ENCODE results near the gene EIF4E1B.
A peak's percentile ranks its signal among the peaks of the same experiment; 100 is the strongest.

EIF4E1B gene

DNA sequence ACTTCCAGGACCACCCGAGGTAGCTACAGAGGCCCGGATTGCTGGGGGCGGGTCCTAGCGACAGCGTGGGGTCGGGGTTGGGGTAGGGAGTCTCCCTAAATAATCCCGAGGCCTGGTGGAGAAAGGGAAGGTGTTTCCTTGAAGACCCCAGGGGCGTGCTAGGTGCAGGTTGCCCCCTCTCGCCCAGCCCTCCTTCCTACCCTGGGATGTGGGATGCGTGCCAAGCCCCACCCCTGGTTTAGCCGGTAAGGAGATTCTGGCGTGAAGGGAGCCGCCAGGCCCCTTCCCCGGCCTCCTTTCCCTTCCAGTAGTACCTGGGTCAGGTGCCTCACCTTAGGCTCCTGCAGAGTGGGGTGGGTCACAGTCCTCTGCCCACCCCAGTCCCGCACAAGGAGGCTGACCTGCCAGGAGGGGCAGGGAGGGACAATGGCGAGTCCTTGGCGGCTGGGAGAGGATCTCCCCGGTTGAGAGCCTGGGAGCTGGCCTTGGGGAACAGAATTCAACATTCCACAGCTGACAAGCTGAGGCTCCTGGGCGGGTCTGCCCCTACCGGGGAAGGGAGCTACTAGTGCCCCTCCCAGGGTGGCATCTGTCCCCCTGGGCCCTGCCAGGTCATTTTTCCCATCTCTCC is 17.5 kb downstream of the EIF4E1B start:
- no peak for DNase-seq

DNA sequence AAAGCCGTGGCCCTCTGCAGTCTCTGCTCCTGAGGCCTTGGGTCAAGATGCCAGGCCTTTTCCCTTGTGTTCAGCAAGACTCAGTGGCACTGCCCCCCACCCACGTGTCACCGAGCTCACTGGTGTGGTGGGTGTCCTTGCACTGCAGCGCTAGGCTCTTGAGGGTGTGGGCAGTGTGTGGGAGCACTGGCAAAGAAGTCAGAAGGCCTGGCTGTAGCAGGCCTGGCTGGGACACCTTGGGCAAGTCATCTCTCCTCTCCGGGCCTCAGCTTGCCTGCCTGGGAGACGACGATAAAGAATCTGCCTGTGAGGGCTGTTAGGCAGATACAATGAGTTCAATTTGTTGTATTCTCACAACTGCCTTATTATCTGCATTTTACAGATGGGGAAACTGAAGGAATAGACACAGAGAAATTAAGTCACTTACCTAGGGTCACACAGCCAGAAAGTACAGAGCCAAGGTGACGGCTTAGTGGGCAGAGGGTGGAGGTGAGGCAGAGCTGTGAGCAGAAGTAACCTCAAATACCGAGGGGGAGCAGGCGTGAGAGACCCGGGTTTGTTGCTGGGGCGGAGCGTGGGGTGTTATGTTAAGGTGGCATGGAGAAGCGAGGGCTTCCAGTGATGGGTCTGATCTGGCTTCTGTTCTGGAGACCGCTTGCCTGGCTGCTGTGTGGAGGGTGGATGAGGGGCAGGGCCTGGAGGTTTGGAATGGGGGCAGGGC is 18.2 kb downstream of the EIF4E1B start:
- peak; percentile 51 for DNase-seq

GRCh38 chr5:176650354-176650884 is 19.9 kb downstream of the EIF4E1B start:
- DNase-seq = no peak

DNA sequence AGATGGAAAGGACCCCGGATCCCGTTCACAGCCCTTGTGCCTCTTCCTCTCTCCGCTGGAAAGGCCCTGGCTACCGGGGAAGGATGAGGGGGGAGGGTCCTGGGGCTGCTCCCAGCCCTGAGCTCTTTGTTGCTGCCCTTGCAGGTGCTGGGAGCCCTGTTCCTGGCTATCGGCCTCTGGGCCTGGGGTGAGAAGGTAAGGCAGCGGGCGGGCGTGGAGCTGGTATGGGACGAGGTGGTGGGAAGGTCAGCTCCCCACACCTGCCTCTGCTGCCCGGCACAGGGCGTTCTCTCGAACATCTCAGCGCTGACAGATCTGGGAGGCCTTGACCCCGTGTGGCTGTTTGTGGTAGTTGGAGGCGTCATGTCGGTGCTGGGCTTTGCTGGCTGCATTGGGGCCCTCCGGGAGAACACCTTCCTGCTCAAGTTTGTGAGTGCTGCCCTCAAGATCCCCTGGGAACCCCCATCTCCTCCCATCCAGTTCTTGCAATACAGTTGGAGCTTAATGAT is 21.1 kb downstream of the EIF4E1B start:
- DNase-seq = no peak

DNA sequence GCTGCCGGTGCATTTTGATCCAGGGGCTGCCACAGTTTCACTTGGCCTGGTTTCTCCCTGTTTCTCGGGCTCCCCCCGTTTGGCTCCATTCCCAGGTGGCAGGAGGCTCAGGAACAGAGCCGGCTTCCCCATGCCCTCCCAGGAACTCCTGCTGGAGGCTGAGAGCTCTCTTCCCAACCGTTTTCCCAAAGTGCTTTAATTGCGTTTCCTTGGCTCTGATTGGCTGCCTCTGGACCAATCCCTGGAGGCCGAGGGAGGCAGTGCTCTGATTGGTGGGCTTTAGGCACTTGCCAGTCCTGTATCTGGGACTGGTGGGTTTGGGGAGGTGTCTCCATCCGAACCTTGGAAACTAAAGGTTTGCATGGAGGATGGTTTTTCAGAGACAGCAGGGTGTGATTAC is 21.7 kb downstream of the EIF4E1B start:
- DNase-seq = no peak

- peak; percentile 47 for DNase-seq
Observed at GRCh38 chr5:176653401-176654385, 23.2 kb downstream of the EIF4E1B start.

DNA sequence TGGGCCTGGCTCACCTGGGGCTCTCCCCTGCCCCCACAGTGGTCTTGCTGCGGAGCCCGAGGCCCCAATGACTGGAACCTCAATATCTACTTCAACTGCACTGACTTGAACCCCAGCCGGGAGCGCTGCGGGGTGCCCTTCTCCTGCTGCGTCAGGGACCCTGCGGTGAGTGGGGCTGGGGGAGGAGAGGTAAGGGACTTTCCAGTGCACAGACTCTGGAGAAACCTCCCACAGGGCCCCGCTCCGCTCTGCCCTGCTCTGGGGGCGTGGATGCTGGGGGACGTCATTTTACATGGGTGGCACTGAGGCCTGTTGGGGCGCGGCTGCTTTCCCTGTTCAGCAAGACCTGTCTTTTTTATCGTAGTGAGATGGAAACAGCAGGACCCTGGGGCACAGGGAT is 24.4 kb downstream of the EIF4E1B start:
- no peak for DNase-seq

DNA sequence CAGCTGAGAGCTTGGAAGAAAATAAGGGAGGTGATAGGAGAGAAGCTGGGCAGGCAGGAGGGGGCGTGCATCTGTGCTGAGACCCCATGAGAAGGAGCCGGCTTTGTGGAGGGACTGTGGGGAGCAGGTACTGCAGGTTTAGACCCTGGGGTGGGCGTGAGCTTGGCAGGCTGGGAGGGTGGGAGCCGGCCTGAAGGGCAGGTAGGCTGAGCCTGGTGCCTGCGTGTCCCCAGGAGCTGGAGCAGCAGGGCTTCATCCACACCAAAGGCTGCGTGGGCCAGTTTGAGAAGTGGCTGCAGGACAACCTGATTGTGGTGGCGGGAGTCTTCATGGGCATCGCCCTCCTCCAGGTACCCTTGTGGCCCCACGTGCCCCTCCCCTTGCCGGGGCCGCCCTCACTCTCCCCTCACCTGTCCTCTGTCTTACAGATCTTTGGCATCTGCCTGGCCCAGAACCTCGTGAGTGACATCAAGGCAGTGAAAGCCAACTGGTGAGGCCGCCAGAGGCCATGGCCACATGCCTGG is 26.1 kb downstream of the EIF4E1B start:
- DNase-seq = no peak

- DNase-seq = peak; percentile 67
Observed at GRCh38 chr5:176658007-176658599, 27.6 kb downstream of the EIF4E1B start.

- DNase-seq = peak; percentile 56
Observed at GRCh38 chr5:176658817-176659511, 28.5 kb downstream of the EIF4E1B start.

- DNase-seq = no peak
Observed at GRCh38 chr5:176659512-176659839, 29.0 kb downstream of the EIF4E1B start.

- no peak for DNase-seq
Observed at GRCh38 chr5:176659860-176660461, 29.5 kb downstream of the EIF4E1B start.

- no peak for DNase-seq
Observed at GRCh38 chr5:176660530-176660859, 30.0 kb downstream of the EIF4E1B start.

DNA sequence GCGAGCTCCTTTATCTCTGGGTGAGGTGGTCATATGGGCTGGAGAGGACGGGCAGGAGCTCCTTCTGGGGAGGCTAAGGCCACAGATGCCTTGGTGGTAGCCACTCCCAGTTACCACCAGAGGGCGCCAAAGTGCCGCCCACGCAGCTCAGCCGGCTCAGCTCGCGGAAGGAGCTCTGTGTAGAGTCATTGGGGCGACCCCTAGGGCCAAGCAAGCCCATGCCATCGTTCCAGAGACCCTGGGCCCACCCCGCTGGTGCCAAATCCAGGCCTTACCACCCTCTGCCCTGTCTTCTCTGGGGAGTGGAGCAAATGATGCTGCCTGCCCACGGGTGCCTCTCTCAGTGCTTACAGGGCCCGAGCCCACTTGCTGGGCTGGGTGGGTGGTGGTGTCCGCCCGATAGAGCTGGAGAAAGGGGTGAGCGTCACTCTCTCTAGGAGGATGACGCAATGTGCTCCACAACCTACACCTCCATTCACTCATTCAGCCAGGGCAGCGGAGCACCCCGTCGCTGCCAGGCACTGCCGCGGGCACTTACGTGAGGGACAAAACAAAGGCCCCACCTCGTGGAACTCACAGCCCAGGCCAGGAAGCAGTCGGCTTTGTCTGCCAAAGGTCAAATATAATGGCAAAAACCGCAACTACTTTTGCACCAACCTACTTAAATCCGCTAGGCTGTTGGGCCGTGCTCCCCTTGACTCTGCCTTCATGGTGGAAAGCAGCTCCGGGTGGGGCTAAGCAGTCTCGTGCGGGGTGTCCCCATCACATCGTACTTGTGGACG is 30.6 kb downstream of the EIF4E1B start:
- DNase-seq = peak; percentile 78

DNA sequence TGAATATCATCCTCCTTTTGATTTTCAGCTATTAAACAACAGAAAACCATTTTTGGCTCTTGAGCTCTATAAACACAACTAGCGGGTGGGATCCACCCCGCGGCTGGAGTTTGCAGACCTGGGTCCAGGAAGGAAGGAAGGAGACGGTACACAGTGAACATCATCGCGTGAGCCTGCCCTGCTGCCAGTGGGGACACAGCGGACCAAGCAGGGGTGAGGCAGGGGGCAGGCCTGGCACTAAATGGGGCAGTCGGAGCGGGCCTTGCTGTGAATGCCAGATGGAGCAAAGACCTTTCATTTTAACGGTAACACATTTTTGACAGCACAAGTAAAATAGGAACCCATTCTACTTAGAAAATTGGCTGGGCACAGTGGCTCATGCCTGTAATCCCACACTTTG is 31.2 kb downstream of the EIF4E1B start:
- no peak for DNase-seq

DNA sequence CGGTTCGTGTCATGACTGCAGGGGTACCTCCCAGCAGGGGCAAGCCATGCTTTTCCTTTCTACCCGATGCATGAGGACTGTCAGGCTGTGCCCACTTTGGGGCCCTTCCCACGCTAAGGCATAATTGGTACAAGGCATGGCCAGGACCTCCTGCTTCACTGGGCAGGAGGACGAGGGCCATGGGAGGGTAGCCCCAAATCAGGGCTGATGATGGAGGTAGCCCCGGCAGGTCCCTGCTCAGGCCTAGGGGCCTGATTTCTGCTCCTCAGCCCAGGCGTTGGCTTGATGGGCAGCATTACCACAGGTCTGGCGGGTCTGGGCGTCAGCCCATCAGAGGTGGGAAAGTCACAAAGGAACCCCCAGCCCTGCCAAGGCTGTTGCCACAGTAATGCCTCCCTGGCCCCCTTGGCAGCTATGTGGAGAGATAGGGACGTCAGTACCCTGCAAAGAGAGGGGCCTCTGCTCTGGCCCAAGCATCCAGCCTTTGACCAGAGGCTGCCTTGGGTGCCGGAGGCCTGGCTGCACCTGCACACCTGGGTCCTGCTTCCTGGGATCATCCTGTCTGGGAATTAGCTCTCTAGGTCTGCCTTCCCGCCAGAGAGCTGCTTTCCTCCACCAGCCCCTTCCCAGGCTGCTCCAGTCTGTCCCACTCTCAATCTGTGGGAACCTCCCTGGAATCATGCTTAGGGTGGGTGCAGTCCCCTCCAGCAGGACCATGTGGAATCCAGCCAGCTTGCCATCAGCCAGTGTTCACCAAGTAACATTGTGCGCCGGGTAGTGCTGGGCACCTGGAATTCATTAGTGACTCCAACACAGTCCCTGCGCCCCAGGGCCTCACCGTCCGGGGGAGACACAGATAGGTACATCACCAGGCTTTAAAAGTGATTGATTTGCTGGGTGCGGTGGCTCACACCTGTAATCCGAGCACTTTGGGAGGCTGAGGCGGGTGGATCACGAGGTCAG is 32.2 kb downstream of the EIF4E1B start:
- no peak for DNase-seq

- no peak for DNase-seq
Observed at GRCh38 chr5:176663566-176663965, 33.1 kb downstream of the EIF4E1B start.

DNA sequence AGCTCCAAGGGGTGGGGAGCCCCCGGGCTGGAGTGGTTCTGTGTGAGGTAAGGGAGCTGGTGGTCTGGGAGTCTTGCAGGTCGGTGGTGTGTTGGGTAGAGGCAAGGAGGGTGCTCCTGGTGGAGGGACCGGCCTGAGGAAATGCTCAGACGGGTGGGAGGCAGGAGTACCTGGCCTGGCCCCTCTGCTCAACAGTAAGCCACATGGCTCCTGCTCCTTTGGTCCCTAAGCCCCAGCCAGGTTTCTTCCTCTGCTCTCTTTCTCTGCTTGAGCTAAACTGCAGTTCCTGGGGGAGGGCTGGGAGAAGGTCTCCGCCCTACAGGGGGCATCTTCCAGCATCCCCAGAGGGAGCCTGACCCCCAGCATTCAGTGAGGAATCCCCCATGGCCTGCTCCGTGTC is 34.0 kb downstream of the EIF4E1B start:
- DNase-seq = no peak

GRCh38 chr5:176664886-176665285 is 34.4 kb downstream of the EIF4E1B start:
- no peak for DNase-seq

DNA sequence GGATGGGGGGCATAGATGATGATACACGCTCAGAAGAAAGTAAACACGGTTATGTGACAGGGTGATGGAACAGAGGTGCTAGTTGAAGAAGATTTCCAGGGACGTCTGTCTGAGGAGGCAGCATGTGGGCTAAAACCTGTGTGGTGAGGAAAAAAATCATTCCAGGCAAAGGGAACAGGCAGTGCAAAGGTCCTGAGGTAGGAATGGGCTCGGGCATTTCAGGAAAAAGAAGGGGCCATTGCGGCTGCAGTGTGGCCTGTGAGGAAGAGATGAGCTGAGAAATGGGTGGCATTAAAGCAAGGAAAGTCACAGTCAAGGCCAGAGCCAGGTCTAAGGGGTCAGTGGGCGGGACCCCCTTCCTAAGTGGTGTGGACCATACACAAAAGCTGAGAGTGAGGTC is 35.0 kb downstream of the EIF4E1B start:
- no peak for DNase-seq

Measured in CD4-positive, alpha-beta T cell treated with Interleukin-17A for 1 hour (primary cell).